NOMO-1 treated with dmso at 0.1 percent for 144 hours (cell line): ENCODE measurements around the gene TGIF2.
"Not testable (repeated sequence)": the region's sequence is repeated elsewhere in the genome, so short reads cannot be mapped to it uniquely, and the experiment has no call there.

Experiments
- DNase-seq: peaks from one replicate; lab custom pipeline; 2025; ENCODE audit not compliant: unreplicated experiment; lab: John Stamatoyannopoulos, UW

Gene TGIF2

GRCh38 chr20:36576081-36576445 is 2.7 kb downstream of the TGIF2 start:
- DNase-seq: no peak

DNA sequence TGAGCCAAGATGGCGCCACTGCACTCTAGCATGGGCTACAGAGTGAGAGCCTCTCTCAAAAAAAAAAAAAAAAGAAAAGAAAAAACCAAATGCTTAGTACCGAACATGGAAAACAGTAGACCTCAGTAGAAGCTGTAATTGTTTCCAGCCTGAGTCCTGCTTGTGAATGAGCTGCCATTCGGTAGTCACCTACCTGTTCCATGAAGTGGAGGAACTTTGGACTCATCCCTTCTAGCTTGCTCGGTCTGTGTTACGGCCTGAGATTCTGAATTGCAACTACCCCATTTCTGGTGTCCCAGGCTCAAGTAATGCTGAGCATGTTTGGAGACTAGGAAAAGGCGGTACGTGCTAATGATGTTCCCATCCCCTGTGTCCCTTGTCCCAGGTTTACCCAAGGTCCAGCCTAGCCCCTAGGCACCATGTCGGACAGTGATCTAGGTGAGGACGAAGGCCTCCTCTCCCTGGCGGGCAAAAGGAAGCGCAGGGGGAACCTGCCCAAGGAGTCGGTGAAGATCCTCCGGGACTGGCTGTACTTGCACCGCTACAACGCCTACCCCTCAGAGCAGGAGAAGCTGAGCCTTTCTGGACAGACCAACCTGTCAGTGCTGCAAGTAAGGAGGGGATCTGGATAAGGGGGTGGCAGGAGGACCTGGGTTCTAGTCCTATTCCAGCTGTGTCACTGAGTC is 5.1 kb downstream of the TGIF2 start:
- DNase-seq: no peak

DNA sequence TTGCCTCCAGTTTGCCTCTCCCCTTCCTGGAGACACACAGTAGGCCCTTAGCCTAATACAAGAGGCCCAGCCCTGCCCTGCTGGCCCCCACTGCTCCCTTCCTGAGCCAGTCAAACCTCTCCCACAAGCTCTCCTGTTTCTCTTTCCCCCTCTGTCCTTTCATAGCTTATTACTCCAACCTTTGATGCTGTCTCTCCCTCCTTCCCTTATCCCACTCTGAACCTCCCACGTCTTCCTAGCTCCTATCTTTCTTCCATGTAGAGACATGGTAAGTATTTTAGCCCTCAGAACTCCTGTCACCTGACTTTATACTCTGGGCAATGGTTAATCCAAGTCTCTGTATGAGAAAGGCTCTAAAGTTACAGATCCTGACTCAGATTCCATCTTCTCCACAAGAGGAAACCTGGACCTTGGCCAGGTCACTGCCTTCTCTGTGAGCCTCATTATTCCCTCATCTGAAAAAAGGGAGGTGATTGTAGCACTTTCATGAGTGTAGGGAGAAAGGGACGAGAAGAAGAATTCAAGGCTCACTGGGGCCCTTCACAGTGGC is 6.7 kb downstream of the TGIF2 start:
- DNase-seq: no peak

- no peak for DNase-seq
These were observed 8.9 kb downstream of the TGIF2 start for GRCh38 chr20:36582322-36582721.

- DNase-seq: no peak
These were observed 9.4 kb downstream of the TGIF2 start for GRCh38 chr20:36582821-36583220.

- DNase-seq: no peak
These were observed 10.7 kb downstream of the TGIF2 start for GRCh38 chr20:36584018-36584481.

DNA sequence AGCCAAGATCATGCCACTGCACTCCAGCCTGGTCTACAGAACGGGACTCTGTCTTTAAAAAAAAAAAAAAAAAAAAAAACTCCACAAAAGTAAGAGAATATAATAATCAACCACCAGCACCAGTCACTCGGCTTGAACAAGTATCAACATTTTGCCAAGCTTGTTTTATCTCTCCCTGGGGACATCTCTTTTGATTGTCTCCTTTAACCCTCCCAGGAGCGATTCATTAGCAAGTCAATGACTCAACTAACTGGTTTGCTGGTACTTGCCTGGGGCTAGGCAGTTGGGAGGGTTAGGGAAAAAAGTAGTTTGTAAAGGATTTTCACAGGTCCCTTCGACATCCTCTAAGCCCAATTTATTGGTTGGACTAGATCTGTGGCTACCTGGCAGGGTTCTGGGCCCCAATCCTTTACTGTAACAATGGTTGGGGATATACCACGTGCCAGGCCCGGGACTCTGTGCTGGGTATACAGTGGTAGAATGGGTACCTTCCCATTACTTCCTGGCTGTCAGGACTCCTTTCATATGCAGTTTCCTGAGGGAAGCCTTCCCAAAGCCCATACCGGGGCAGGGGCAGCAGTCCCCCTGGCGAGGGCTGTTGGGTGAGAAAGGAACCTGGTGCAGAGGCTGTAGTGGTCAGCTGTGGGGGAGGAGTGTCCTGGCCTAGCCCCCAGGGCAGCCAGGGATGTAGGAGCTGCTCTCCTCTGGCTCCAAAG is 12.2 kb downstream of the TGIF2 start:
- no peak for DNase-seq

DNA sequence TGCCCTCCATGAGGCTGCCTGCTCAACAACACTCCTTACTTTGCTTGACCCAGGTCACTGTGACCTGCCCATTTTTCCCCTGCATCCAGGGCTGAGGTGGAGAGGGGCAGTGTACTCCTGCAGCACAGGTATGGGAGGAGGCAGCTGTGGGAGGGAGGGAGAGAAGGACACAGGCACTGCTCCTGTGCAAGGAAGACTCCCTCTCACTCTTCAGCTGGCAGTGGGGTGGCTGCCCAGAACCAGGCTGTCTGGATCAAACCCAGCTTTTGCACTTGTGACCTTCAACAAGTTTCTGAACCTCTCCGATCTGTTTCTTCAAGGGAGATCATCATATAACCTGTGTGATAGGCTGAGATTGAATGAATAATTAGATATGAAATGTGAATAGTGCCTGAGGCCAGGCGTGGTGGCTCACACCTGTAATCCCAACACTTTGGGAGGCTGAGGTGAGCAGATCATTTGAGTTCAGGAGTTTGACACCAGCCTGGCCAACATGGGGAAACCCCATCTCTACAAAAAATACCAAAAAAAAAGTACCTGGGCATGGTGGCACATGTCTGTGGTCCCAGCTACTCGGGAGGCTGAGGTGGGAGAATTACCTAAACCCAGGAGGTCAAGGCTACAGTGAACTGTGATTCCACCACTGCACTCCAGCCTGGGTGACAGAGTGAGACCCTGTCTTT is 14.1 kb downstream of the TGIF2 start:
- no peak for DNase-seq

- no peak for DNase-seq
These were observed 17.9 kb downstream of the TGIF2 start for GRCh38 chr20:36591281-36591680.

DNA sequence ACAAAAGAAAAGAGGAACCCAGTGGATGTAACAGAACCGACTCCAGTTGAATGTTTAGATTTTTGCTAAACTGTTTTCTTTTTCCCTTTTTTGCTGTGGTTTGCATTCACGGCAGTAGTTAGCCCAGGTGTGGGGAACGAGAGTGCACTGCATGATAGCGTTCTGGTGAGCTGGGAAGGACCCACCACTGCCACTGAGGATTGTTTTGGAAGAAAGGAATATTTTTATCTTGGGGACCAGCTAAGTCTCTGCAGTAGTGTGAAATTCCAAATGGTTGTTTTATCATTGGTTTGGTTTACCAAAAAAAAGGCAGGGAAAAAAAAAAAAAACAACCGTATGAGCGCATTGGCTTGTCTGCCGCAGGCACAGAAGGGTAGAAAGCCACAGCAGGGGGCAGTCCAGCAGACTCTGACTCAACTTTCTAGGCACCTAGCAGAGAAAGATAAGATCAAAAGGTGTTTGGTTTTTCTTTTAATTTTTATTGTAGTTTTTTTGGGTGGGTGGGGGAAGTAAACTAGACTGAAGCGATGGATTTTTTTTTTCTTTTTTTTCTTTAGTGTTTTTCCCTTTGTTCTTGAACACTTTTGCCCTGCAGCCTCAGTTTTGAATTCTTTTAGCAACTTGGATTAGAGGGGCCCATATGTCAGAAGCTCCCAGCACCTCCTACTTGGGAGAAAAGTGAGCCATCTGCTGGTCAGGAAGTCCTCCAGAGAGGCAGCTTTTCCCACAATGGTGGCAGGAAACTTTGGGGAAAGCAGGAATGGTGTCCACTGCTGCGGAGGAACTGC is 18.7 kb downstream of the TGIF2 start:
- DNase-seq: no peak

DNA sequence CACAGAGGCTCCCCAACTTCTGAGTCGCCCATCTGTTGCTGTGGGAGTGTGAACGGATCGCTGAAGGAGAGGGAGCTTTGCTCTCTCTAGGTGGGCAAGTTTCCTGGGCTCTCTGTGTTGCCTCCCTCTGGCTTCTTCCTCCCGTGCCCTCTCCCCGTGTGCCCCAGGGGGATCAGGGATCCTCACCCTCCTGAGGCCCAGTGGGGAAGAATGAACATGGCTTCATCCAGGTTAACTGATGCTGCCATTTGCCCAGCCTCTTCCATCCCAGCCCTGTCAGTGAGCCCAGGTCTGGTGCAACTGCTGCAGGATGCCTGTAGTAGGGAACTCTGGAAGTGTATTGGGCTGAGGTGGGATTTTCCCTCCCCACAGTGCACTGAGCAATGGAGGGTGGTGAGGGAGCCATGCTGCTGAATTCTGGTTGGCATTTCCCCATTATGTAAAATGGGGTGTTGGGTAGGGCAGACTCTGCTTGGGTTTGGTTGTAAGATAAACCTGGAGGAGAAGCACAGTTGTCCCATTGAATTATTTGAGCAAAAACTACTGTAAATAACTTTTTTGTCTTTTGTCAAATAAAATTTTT is 20.0 kb downstream of the TGIF2 start:
- no peak for DNase-seq

GRCh38 chr20:36599912-36600345 is 26.5 kb downstream of the TGIF2 start:
- DNase-seq: peak; percentile 37

- DNase-seq: no peak
These were observed 28.1 kb downstream of the TGIF2 start for GRCh38 chr20:36601540-36601939.

DNA sequence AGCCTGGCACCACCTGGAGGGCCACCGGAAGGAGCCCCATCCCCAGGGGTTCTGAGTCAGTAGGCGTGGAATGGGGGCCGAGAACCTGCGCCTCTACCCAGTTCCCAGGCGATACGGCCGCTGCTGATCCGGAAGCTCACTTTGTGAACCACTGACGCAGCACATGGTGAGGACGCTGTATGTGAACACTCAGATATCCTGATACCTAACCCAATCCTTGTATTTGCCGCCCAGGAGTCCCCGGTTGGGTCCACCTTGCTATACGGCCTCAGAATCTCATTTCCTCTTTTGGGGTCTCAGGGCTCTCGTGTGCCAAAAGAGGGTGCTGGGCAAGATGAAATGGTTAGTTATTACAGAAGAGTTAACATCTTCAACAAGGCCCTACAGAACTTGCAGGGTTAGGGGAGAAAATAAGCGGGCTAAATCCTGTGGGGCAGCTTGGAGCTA is 31.6 kb downstream of the TGIF2 start:
- DNase-seq: peak; percentile 78

- peak; percentile 98 for DNase-seq
These were observed 32.2 kb downstream of the TGIF2 start, which contains the start of gene RAB5IF for GRCh38 chr20:36605399-36606157. Gene RAB5IF (plus strand): TSS chr20:36605779. CDS start chr20:36605952, 173 bp downstream.

GRCh38 chr20:36606158-36607066 is 33.0 kb downstream of the TGIF2 start:
- DNase-seq: peak; percentile 86

DNA sequence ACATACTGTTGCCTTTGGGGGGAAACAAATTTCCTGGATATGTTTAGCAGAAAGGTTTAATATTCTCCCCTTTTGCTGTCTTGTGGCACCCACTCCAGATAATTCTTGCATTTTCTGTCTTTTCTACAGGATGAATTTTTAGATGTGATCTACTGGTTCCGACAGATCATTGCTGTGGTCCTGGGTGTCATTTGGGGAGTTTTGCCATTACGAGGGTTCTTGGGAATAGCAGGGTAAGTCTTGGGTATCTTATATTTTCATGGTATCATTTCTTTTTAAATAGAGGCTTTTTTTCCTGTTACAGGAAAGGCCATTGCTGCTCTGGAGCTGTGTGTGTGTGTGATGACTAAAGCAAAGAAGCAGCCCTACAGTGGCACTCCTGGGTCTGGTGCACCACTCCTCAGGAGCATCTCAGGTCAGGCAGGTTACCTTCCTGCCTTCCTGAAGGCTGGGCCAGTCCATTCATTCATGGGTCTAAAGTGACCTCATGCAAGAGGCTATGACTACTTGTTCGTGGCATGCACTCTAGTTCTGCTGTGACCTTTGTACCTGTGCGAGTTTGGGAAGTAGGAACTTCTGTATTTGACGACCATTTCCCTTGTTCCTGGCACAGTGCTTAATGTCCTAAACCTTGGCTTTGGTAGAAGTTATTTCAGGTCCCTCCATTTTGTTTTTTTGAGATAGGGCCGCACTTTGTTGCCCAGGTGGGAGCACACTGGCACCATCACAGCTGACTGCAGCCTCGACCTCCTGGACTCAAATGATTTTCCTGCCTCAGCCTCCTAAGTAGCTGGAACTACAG is 34.4 kb downstream of the TGIF2 start:
- DNase-seq: no peak

DNA sequence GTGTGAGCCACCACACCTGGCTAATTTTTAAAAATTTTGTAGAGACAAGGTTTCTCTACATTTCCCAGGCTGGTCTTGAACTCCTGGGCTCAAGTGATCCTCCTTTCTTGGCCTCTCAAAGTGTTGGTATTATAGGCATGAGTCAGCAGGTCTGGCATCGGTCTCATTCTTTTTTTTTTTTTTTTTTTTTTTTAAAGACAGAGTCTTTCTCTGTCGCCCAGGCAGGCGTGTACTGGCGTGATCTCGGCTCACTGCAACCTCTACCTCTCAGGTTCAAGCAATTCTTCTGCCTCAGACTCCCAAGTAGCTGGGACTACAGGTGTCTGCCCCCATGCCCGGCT is 35.0 kb downstream of the TGIF2 start:
- DNase-seq: not testable (repeated sequence)
